Esophagus squamous epithelium (tissue), 5 donors: ENCODE measurements around the gene BAD. TPM values are rescaled to one million over a fixed set of nuclear protein-coding genes. Genes with fewer than 3 reads are reported as not detected.

Source experiments
- DNase-seq: peaks from one replicate; lab custom pipeline; 2025; lab: John Stamatoyannopoulos, UW
- H3K27ac ChIP-seq, 4 donors: fragments of 200-600 bp; sonication (generic); one replicate each; pipeline ENCODE4 v1.5.1; 2016 to 2019; ENCODE audit warnings: mild to moderate bottlenecking in 1 of 4
- H3K27me3 ChIP-seq, 4 donors: fragments of 200-600 bp; sonication (generic); 1 replicate in 3 of 4; 2 replicates in 1 of 4; pipeline versions ENCODE4 v1.5.1 to v1.6.0; 2017 to 2021; ENCODE audit warnings: antibody characterized with exemption in 1 of 4
- H3K36me3 ChIP-seq, 3 donors: fragments of 200-600 bp; sonication (generic); one replicate each; pipeline ENCODE4 v1.5.1; 2016 to 2019
- H3K4me1 ChIP-seq, 3 donors: fragments of 200-600 bp; sonication (generic); one replicate each; pipeline ENCODE4 v1.5.1; 2017 to 2019
- H3K4me3 ChIP-seq, 4 donors: fragments of 200-600 bp; sonication (generic); 1 replicate in 3 of 4; 2 replicates in 1 of 4; pipeline ENCODE4 v1.5.1; 2016 to 2019; ENCODE audit warnings: mild to moderate bottlenecking in 2 of 4, moderate library complexity in 1 of 4
- H3K9me3 ChIP-seq, 3 donors: fragments of 200-600 bp; sonication (generic); one replicate each; pipeline ENCODE4 v1.5.1; 2016 to 2019
- POLR2A ChIP-seq, 4 donors: fragments of 450-650 bp; IDR thresholded peaks; one replicate each; pipeline ENCODE4 v1.6.1; 2017; ENCODE audit warnings: antibody characterized with exemption in 4 of 4, mild to moderate bottlenecking in 4 of 4, moderate library complexity in 3 of 4
- WGBS, 2 donors: methylation state at CpG; one replicate each; pipeline ENCODE4 v1.1.5; 2018; 5-methylcytosine and 5-hydroxymethylcytosine counted together
- intact Hi-C: fragments of 100-400 bp; cut with DNase I; formaldehyde crosslinking; loops from one replicate; pipeline ENCODE4 v1.15.0; 2022
- total RNA-seq, 4 donors: library from RNA; depleted of rRNA; stranded (reverse); fragments of >200 nt; gene quantifications; one replicate each; pipeline ENCODE4 v1.1.0, GENCODE V29; 2016
- TF ChIP-seq, protein P1 (sequence below), 6 experiments: fragments of 450-650 bp in 4 of 6; fragments of 200-600 bp in 2 of 6; sonication (generic) in 2 of 6; IDR thresholded peaks; one replicate each; pipeline ENCODE4 v1.5.1; 2016 to 2019; ENCODE audit warnings: antibody characterized with exemption in 6 of 6, mild to moderate bottlenecking in 4 of 6, moderate library complexity in 4 of 6
- donor health status: DM: yes; HTN: yes; CAD: no.

BAD gene
- total RNA-seq, 4 donors from 2014 or later, result 49.4 to 86.5 (median 72.9) TPM

DNA sequence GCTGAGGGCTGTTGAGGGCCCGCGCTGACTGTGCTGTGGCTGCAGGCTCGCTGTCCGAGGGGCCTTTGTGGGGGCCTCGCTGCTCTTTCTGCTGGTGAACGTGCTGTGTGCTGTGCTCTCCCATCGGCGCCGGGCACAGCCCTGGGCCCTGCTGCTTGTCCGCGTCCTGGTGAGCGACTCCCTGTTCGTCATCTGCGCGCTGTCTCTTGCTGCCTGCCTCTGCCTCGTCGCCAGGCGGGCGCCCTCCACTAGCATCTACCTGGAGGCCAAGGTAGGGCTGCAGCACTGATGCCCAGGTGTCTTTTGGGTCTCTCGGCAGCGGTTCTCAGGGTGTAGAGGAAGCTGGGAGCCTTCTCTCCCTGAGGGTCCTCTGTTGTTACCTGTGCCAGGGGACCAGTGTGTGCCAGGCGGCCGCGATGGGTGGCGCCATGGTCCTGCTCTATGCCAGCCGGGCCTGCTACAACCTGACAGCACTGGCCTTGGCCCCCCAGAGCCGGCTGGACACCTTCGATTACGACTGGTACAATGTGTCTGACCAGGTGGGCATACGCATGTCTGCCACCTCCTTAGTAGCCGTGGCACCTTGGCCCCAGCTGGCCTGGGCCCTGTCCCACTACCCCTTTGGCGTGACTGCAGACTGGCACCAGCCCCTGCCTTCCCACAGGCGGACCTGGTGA, 3.3 kb upstream of the BAD start:
- Histone ChIP-seq H3K36me3 (peaks cover 0 to 10% (median 0%) of the 10 kb centered on the region in 3 donors), H3K4me1 (peaks cover 37 to 58% (median 43%) of the 10 kb centered on the region in 3 donors), H3K27ac (no peak overlapping the region), H3K9me3 (no peaks in the 10 kb centered on the region), H3K4me3 (no peak overlapping the region), H3K27me3 (peaks cover 7 to 30% (median 8%) of the 10 kb centered on the region in 4 donors)
- 89 to 91% methylated on average over 4 to 16 of the region's 33 CpGs for WGBS, 2 donors
- intact Hi-C loops, result no loop called here
- TF ChIP-seq, protein P1, sequence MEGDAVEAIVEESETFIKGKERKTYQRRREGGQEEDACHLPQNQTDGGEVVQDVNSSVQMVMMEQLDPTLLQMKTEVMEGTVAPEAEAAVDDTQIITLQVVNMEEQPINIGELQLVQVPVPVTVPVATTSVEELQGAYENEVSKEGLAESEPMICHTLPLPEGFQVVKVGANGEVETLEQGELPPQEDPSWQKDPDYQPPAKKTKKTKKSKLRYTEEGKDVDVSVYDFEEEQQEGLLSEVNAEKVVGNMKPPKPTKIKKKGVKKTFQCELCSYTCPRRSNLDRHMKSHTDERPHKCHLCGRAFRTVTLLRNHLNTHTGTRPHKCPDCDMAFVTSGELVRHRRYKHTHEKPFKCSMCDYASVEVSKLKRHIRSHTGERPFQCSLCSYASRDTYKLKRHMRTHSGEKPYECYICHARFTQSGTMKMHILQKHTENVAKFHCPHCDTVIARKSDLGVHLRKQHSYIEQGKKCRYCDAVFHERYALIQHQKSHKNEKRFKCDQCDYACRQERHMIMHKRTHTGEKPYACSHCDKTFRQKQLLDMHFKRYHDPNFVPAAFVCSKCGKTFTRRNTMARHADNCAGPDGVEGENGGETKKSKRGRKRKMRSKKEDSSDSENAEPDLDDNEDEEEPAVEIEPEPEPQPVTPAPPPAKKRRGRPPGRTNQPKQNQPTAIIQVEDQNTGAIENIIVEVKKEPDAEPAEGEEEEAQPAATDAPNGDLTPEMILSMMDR (IDR thresholded peaks at IDR 0.05), result no peak
- TF ChIP-seq POLR2A (IDR thresholded peaks at IDR 0.05), result no peak
- no peak for DNase-seq

DNA sequence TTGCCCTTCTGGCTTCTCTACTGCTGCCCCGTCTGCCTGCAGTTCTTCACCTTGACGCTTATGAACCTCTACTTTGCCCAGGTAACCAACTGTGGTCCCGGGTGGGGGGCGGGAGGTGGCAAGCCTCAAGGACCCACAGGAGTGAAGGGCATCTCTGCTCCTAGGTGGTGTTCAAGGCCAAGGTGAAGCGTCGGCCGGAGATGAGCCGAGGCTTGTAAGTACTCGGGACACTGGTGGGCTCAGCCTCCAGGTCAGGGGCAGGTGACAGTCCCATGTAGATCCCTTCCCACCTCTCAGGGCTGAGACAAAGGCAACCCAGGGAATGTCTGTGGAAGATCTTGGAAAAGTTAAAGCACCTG, 2.3 kb upstream of the BAD start:
- Histone ChIP-seq H3K27ac (peak overlapping the region in 1 of 4 donors; percentile 96), H3K4me3 (peak overlapping the region in 1 of 4 donors; percentile 89), H3K36me3 (peaks cover 0 to 17% (median 4%) of the 10 kb centered on the region in 3 donors), H3K4me1 (peaks cover 32 to 58% (median 33%) of the 10 kb centered on the region in 3 donors), H3K9me3 (no peaks in the 10 kb centered on the region), H3K27me3 (peaks cover 0 to 20% (median 4%) of the 10 kb centered on the region in 4 donors)
- intact Hi-C loops, result no loop called here
- TF ChIP-seq, protein P1 (IDR thresholded peaks at IDR 0.05), result no peak
- TF ChIP-seq POLR2A (IDR thresholded peaks at IDR 0.05), result no peak
- WGBS, 2 donors, result 90 to 100% methylated on average over 2 to 3 of the region's 9 CpGs
- DNase-seq, result no peak

DNA sequence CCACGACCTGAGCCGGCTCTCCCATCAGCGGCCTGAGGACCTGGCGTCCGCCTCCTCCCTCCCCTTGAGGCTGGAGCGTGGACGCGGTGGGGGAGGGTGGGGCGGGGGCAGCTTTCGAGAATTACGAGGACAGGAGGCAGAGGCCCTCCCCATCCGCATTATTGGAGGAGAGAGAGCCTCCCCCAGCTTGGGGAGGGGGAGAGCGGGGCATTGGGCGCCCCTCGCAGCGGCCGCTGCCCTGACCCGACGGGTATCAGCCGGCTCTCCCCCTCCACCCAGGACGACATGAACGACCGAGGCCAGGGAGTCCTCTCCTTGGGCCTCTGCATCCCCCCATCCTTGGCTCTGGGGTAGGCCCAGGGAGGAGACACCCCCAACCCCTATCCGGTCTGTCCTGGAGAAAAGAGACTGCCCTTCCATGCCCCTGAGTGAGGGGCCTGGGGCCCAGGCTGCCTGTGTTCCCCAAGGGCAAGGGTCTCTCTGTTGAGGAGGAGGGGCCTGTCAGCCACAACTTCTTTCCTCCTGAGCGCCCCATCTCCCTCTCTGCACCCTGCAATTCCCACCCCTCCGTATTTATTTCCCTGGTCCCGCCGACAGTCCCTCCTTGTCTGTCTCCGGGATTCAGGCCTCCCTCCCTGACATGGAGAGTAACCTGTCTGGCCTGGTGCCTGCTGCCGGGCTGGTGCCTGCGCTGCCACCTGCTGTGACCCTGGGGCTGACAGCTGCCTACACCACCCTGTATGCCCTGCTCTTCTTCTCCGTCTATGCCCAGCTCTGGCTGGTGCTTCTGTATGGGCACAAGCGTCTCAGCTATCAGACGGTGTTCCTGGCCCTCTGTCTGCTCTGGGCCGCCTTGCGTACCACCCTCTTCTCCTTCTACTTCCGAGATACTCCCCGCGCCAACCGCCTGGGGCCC, 1.7 kb upstream of the BAD start:
- Histone ChIP-seq H3K27me3 (peaks cover 0 to 13% (median 1%) of the 10 kb centered on the region in 4 donors), H3K27ac (peak overlapping the region; percentile 94 to 99 (median 97)), H3K4me3 (peak overlapping the region; percentile 81 to 89 (median 88)), H3K36me3 (peaks cover 0 to 22% (median 4%) of the 10 kb centered on the region in 3 donors), H3K4me1 (peaks cover 26 to 58% (median 31%) of the 10 kb centered on the region in 3 donors), H3K9me3 (no peaks in the 10 kb centered on the region)
- WGBS, 2 donors, result 47 to 52% methylated on average over 10 to 16 of the region's 40 CpGs
- no peak for DNase-seq
- intact Hi-C loops, result no loop called here
- TF ChIP-seq POLR2A (IDR thresholded peaks at IDR 0.05), result peak in 1 of 4 donors; percentile 12
- TF ChIP-seq, protein P1 (IDR thresholded peaks at IDR 0.05), result no peak

DNA sequence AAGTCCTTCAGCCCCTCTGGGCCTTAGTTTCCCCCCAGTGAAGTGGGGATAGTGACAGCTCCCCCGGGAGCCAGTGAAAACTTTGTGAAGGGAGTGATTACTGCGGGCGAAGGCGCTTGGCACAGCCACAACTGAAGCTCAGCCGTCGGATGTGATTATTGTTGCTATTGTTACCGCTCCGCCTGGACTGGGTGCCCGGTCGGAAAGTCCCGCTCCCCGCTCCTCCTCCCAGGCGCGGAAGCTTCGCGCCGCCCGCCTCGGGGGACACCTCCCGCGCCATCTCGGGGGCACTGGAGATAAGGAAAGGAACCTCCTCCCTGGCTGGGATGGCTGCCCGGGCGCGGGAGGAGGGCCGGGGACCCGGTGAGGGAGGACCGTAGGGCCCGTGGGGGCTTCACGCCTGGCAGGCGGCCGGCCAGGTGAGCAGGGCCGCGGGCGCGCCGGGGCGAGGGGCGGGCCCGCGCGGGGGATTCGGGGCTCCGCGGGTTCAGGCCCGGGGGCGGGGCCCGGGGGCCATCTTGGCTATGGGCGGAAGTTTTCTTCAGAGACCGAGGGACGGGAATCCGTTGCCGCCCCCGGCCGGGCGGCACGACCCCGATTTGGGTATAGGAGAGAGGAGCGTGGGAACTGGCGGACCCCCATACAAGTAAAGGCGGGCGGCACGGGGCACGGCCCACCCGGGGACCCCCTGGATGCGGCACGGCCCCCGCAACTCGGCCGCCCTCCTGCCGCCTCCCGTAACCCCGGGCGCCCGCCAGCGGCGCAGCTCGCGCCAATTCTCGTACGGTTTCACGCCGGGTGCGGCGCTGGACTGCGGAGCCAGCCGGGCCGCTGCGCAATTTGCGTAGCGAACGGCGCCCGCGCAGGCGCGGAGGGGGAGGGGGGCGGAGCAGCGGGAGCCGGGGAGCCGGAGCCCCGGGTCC, 758 bp upstream of the BAD start, which contains the start of gene GPR137:
GPR137 (plus strand) TSS at position 887 of the 923 bp plus-strand sequence. CDS start 677 bp downstream, outside the sequence.
- peaks cover 24 to 56% (median 28%) of the 10 kb centered on the region in 3 donors for H3K4me1 ChIP-seq
- peak within 1 kb of the TSS; percentile 94 to 99 (median 97) for H3K27ac ChIP-seq
- H3K36me3 ChIP-seq, result peaks cover 0 to 30% (median 4%) of the 10 kb centered on the region in 3 donors
- TF ChIP-seq, protein P1 (IDR thresholded peaks at IDR 0.05), result peak in 1 of 6 experiments; percentile 6
- TF ChIP-seq POLR2A (IDR thresholded peaks at IDR 0.05), result peak in 2 of 4 donors; percentile 41 to 48
- peak; percentile 50 for DNase-seq
- no CpG with 5 or more reads among the region's 102 CpGs for WGBS, 2 donors
- intact Hi-C loops, result no loop called here
- peak within 1 kb of the TSS; percentile 81 to 89 (median 88) for H3K4me3 ChIP-seq
- peaks cover 0 to 4% (median 0%) of the 10 kb centered on the region in 4 donors for H3K27me3 ChIP-seq
- H3K9me3 ChIP-seq, result no peaks in the 10 kb centered on the region
